Stimulated activated naive CD4-positive, alpha-beta T cell (primary cell): ENCODE results near the gene PTPRS.
A peak's percentile ranks its signal among the peaks of the same experiment; 100 is the strongest.

Source experiments
- DNase-seq, 6 experiments: peaks; one replicate each; lab custom pipeline; 2025; lab: John Stamatoyannopoulos, UW

Gene PTPRS

GRCh38 chr19:5355076-5355475 is 14.5 kb upstream of the PTPRS start:
- no peak for DNase-seq

DNA sequence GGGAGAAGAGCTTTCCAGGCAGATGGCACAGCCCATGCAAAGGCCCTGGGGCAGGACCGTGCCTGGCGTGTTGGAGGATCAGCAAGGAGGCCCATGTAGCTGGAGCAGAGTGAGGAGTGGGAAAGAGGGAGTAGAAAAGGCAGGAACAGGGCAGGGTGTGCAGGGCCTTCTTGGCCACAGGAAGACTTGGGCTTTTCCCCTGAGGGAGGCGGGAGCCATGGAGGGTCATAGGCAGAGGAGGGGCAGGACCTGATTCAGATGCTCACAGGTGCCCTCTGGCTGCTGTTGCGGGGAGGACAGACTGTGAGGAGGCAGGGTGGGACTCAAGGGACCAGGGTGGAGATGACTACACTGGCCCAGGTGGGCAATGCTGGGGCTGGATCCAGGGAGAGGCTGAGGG is 13.8 kb upstream of the PTPRS start:
- DNase-seq = no peak

DNA sequence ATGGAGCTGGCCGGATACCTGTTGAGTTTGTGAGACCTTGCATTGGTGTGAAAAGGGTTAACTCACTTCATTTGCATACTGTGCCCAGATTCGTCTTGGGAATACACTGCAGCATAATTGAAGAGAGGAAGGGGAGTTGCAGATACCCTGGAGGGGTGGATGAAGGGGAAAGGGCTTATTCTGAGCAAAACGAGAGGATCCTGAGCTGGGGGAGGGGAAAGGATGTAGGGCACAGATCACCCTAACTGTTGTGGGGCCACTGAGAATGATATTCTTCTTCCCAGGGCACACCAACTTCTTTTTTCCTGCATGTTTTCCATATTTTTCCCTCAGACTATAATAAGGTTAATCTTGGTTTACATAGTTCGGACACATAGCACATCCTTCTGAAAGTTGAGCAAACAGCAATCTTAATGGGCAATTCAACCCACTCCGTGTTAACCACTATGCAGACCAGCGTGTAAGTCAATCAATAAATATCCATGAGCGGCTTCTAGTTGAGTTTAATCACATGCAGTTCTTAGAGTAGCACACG is 11.7 kb upstream of the PTPRS start:
- no peak for DNase-seq

DNA sequence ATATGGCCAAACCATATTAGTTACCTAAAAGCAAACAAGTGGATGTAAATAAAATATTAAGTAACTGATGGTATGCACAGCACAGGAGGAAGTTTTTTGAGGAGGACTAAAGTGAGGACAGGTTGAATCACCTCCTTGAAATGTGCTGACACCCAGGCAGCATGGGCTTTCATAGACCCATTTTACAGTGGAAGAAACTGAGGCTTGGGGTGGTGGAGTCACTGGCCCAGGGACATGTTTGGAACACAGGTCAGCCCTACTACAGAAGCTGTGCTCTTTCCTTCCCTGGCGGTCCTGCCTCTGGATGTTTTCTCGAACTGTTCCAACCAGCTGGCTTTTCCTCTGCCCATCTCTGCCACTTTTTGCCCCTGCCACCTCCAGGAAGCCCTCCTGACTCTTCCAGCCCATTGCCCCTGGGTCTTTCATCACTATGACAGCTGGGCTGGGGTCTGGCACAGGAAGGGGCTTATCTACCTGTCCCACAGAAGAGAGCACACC is 11.2 kb upstream of the PTPRS start:
- no peak for DNase-seq

DNA sequence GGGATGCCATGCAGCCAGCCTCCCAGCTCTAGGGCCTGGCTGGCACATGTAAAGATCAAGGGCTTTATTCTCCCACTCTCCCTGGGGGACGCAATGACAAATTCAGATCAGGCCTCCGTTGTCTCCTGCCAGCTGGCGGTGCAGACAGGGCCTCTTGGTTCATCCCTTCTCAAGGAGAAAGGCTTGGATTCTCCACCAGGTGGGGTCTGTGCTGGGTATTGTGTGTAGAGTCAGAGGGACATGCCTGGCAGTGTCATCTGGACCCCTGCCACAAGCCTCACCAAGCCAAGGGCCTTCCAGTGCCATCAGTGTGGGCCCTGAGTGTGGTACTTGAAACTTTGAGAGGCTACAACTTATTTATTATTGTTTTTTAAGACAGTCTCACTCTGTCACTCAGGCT is 8.4 kb upstream of the PTPRS start:
- DNase-seq = no peak

- no peak for DNase-seq
Measured at GRCh38 chr19:5345895-5346386, 5.3 kb upstream of the PTPRS start.

GRCh38 chr19:5343848-5344247 is 3.2 kb upstream of the PTPRS start:
- no peak for DNase-seq

DNA sequence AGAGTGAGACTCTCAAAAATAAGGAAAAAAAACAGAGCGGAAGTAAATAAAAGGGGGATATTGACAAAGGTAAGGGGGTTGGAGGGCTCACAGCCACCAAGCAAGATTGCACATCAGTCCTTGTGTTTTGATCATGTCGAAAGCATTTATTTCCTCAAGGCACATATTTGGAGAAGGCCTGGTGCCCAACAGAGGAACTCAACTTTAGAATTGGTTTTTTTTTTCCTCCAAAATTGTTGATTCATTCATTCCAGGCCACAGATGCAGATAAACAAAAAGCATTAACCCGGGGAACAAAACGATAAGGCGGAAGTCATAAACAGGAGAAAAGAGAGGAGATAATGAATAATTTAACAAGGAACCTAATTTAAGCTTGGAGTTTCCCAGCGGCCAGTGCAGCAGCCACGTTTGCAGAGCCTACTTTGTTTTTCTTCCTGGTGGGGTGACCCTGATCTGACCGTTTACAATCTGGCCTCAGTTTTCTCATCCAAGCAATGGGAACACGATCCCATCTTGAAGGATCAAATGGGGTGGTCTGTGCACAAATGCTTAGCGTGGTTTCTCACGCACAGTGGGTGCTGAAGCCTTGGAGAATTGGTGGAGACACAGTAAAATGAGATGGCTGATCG is 2.1 kb upstream of the PTPRS start:
- DNase-seq = no peak

DNA sequence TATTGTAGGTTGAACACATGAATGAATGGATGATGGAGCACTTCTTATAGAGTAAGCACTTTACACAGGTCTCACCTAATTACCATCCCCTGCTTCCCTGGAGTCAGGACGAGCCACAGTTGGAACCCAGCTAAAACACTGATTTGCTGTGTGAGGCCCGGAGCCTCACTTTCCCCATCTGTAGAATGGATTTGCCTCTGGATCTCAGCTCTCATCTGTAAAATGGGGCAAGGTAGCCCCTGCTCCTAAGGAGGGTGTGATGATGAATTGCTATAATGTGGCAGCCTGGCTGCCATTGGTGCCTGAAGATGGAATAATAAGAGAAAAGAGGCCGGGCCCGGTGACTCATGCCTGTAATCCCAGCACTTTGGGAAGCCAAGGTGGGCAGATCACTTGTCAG is 1.4 kb upstream of the PTPRS start:
- no peak for DNase-seq

DNA sequence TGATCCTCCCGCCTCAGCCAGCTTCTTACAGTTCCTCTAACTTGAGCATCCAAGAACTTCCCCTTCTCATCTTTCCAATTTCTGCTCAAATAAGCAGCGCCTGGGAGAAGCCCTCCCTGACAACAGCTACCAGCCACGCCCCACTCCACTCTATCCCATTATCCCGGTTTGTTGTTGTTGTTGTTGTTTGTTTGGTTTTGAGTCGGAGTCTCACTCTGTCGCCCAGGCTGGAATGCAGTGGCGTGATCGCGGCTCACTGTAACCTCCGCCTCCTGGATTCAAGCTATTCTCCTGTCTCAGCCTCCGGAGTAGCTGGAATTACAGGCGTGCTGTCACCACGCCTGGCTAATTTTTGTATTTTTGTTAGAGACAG is 822 bp upstream of the PTPRS start:
- no peak for DNase-seq

DNA sequence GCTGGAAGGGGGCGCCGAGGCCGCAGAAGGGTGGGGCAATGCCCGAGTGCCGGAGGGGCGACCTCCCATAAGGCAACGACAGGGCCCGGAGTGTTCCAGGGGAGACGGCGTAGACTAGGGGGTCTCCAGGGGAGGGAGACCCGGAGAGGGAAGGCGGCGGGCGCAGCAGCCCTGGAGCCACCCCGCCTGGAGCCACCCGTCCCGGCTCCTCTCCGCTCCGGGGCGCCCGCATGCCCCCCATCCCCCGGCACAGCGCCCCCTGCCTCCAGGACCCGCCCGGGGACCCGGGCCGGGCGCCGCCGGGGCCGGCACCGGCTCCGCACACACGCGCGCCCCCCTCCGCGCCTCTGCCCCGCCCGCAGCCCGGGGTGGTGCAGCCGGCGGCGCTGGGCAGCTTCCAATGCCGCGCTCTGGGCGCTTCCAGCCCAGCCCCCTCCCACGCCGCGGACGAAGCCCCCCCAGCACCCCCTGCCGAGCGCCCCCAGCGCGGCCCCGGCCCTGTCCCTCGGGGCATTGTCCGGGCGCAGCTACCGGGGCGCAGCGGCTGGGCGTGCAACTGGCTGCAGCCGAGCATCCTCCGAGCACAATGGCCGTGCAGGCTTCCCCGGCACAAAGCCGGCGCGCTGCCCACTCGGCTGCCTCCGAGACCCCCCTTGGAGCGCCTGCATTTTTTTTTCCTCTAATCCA is 519 bp downstream of the PTPRS start:
- DNase-seq = peak in 1 of 6 experiments; percentile 22

GRCh38 chr19:5339198-5339949 is 1.2 kb downstream of the PTPRS start:
- DNase-seq = no peak

GRCh38 chr19:5338656-5339197 is 1.9 kb downstream of the PTPRS start:
- DNase-seq = no peak

GRCh38 chr19:5337708-5338655 is 2.6 kb downstream of the PTPRS start:
- DNase-seq = no peak

DNA sequence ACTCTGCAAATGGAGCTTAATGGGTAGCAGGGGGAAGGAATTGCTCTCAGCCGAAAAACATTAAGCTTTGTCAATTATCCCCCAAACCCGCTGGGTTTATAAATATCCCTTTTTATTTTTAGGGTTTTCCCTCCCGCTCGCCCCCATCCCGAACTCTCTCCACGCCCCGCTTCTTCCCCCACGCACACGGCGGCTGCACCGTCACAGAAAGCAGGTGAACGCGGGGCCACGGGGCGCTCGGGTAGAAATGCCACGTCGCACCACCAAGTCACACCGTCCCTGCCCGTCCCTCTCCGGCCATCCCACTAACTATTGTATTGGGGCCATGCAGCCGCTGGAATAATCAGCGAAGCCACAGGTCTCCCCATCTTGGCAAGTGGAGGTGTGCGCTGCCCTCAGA is 3.5 kb downstream of the PTPRS start:
- DNase-seq = no peak

DNA sequence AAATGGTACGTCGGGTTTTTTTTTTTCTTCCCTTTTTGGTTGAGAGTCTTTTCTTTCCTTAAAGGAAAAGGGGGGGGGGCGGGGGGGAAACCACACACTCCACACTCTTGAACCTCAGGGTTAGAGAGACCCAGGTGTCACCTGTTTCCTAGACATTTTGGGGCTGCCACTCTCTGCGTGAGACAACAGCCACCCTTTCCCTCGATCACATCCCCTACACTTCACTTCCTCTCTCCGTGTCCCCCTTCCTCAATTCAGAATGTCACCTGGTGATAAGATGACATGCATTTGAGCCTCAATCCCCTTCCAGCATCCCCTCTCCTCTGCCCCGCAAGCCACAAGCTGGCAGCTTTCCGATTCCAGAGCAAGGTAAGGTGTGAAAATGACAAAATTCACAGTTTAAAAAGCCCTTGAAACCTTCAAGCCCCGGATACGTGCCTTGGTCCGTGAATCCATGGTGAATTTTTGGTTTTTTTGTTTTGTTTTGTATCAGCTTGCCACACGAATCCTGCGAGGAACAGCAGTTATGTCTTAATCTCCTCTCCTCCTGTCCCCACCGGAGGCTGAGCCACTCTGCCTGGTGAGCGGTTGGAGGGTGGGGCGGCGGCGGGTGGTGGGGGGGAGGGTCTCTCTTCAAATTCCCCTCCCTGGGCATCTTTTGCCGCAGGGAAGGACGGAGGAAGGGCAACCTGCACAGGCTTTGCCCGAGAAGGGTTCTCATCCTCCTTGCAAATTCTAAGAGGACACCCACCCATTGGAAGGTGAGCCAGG is 4.2 kb downstream of the PTPRS start:
- no peak for DNase-seq

DNA sequence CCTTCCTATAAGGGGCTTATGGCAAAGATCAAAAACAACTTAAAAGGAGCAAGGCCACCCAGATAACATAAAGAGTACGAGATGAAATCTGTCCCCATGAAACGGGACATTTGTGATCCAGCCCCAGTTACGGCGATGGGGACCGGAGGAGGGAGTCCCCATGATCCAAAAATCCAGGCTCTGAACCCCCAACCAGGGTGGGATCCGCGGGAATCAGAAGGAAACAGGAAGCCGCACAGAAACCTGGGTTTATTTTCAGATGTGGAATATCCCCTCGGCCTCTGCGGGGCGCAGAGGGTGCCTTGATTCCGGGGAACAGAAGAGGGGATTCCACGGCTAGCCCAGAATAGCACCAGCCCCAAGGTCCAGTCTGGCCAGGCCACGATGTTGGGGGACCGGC is 5.0 kb downstream of the PTPRS start:
- no peak for DNase-seq

- no peak for DNase-seq
Measured at GRCh38 chr19:5334824-5335500, 5.7 kb downstream of the PTPRS start.

- no peak for DNase-seq
Measured at GRCh38 chr19:5334366-5334739, 6.3 kb downstream of the PTPRS start.
